CD4-positive, alpha-beta T cell treated with Interleukin-10 for 1 hour (primary cell): ENCODE data around the gene BORCS5.
A peak's percentile ranks its signal among the peaks of the same experiment; 100 is the strongest.

Experiments used
- DNase-seq: peaks from one replicate; pipeline ENCODE4 v3.0.0-alpha.2; 2020

Gene BORCS5

GRCh38 chr12:12439636-12440035 is 82.8 kb downstream of the BORCS5 start:
- DNase-seq = peak; percentile 65

- DNase-seq = no peak
These were observed 84.0 kb downstream of the BORCS5 start for GRCh38 chr12:12440784-12441428.

GRCh38 chr12:12441429-12441807 is 84.5 kb downstream of the BORCS5 start:
- DNase-seq = no peak

GRCh38 chr12:12441843-12442461 is 85.1 kb downstream of the BORCS5 start:
- DNase-seq = peak; percentile 80

- DNase-seq = no peak
These were observed 85.7 kb downstream of the BORCS5 start for GRCh38 chr12:12442548-12443071.

GRCh38 chr12:12443431-12443878 is 86.6 kb downstream of the BORCS5 start:
- DNase-seq = no peak

- peak; percentile 37 for DNase-seq
These were observed 88.4 kb downstream of the BORCS5 start for GRCh38 chr12:12445165-12445881.

- no peak for DNase-seq
These were observed 89.0 kb downstream of the BORCS5 start for GRCh38 chr12:12445882-12446181.

- DNase-seq = no peak
These were observed 89.9 kb downstream of the BORCS5 start for GRCh38 chr12:12446786-12447185.

GRCh38 chr12:12447236-12447635 is 90.4 kb downstream of the BORCS5 start:
- DNase-seq = no peak

GRCh38 chr12:12447837-12448236 is 91.0 kb downstream of the BORCS5 start:
- no peak for DNase-seq

- DNase-seq = no peak
These were observed 92.7 kb downstream of the BORCS5 start for GRCh38 chr12:12449533-12450025.

- no peak for DNase-seq
These were observed 93.2 kb downstream of the BORCS5 start for GRCh38 chr12:12450043-12450471.

GRCh38 chr12:12451098-12451497 is 94.2 kb downstream of the BORCS5 start:
- no peak for DNase-seq

- no peak for DNase-seq
These were observed 95.5 kb downstream of the BORCS5 start for GRCh38 chr12:12452326-12452902.

- DNase-seq = no peak
These were observed 96.8 kb downstream of the BORCS5 start for GRCh38 chr12:12453635-12454034.

GRCh38 chr12:12454315-12454714 is 97.4 kb downstream of the BORCS5 start:
- DNase-seq = no peak

- DNase-seq = peak; percentile 63
These were observed 99.8 kb downstream of the BORCS5 start for GRCh38 chr12:12456637-12457036.

GRCh38 chr12:12460935-12461922 is 104.4 kb downstream of the BORCS5 start:
- no peak for DNase-seq

- DNase-seq = no peak
These were observed 105.0 kb downstream of the BORCS5 start for GRCh38 chr12:12461923-12462315.

- DNase-seq = no peak
These were observed 108.6 kb downstream of the BORCS5 start for GRCh38 chr12:12465522-12465921.

GRCh38 chr12:12466157-12466556 is 109.3 kb downstream of the BORCS5 start:
- DNase-seq = peak; percentile 90
